Stimulated activated CD8-positive, alpha-beta memory T cell treated with anti-CD3 and anti-CD28 coated beads, Interleukin-4, amount 100 ng/mL, for 4 hours (primary cell): ENCODE results near the gene DBNL.

ENCODE experiments used
- DNase-seq, 2 donors: peaks; one replicate each; pipeline ENCODE4 v3.0.0-alpha.2; 2020; ENCODE audit warnings: low read depth in 2 of 2, low spot score in 1 of 2

Gene DBNL

DNA sequence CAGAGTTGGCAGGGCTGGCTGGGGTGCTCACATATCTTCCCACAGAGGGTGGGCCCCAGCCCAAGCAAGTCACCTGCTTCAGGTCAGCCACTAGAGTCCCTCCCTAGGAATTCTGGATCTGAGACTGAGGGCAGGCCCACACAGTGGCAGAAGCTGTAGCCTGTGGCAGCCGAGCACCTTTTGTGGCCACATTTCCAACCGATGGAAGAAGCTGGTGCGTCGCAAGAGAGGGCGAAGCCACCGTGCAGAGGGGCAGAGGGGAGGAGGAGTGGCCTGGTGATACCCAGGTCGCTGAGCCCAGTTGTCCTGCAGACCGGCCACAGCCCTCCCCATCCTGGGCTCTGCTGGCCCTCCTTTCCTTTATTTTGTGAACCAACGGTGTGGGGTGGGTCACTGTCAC, 32.6 kb downstream of the DBNL start:
- no peak for DNase-seq

- no peak for DNase-seq
Measured at GRCh38 chr7:44077681-44078091, 33.2 kb downstream of the DBNL start.

DNA sequence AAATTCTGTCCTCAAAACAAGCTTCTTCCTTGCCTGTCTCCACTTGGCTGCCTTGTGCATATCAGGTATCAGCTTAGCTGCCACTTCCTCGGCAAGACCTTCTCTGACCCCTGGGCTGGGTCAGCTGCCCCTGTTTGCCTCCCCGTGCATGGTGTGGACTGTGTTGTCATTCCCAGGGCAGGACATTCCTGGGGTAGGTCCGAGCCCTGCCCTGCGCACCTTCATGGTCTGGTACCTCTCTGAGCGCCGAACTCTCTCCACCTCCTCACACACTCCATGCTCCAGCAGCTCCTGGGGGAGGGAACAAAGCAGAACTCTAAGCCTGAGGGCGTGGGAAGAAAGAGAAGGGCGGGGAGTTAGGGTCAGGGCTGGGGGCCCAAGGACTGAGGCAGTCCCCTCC, 34.0 kb downstream of the DBNL start:
- DNase-seq = no peak

DNA sequence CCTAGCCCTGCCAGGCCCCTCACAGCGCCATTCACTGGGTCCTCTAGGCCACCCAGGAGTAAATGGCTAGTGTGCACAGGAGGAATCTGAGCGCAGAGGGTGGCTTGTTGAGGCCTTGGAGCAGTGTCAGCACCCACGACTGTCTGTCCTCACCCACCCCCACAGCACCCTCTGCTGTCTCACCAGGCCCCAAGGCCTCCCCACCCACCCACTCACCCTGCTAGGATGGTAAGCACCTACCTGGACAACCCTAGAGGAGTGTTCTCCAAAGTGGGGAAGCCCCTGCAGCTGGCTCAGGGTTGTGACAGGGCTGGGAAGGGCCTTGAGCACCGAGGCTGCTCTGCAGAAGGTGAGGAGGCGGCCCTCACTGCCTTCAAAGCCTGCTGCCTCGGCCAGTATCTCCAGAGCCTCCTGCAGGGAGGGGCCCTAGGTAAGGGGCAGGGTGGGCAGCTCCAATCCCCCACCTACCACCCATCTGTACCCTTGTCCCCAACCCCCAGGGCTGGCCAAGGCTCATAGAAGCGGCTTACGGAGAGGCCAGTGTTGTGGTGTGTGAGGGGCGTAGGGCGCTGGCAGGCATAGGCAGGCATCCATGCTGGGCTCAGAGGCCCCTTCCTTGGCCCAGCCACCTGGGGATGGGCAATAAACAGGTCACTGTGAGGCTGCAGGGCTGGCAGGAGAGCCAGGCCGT, 35.0 kb downstream of the DBNL start:
- peak in 1 of 2 donors; percentile 15 for DNase-seq

DNA sequence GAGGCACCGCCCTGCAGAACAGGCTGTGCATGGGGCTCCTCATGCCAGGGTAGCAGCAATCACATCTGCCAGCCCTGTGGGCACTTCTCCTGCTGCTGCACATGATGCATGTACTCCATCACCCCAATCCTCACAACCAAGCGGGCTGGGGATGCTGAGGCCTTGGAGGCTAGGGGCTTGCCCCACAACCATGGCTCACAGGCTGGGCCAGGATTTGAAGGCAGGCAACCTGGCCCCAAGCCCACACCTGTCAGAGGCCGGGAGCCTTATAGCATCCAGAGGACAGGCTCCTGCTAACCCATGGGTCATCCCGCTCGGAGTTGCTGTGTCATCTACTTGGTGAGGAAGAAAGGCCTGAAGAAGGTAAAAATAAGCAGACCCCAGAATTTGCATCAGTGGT, 35.6 kb downstream of the DBNL start:
- DNase-seq = no peak

DNA sequence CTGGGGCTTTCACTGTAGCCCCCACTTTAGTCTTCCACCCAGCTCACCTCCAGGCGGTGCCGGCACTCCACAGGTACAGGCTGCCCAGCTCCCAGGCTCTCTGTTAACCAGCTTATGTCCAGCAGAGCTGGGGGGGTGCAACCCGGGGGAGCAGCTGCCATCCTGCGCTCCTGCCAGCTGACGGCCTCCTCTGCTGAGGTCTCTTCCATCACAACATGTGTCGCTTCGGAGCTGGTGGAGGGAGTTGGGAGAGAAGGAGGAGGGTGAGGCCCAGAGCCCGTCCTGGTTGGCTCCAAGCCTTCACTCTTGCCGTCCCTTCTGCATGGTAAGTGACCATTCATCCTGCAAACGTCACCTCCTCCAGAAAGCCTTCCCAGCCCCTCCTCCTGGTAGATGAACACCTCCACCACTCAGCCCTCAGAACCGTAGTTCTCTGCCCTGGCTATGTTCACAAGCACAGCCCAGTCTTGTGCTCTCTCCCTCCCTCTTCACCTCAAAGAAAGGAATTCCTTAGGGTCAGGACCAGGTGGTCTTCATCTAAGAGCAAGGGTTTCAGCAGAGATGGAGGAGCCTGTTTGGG, 36.3 kb downstream of the DBNL start:
- DNase-seq = no peak

GRCh38 chr7:44081266-44081748, 36.8 kb downstream of the DBNL start:
- no peak for DNase-seq

GRCh38 chr7:44082541-44083207, 38.2 kb downstream of the DBNL start:
- peak; percentile 88 to 98 for DNase-seq

GRCh38 chr7:44083796-44084195, 39.3 kb downstream of the DBNL start:
- DNase-seq = no peak

- DNase-seq = no peak
Measured at GRCh38 chr7:44084701-44085100, 40.2 kb downstream of the DBNL start.

GRCh38 chr7:44085546-44085945, 41.0 kb downstream of the DBNL start:
- no peak for DNase-seq

GRCh38 chr7:44086627-44087026, 42.1 kb downstream of the DBNL start:
- DNase-seq = no peak

DNA sequence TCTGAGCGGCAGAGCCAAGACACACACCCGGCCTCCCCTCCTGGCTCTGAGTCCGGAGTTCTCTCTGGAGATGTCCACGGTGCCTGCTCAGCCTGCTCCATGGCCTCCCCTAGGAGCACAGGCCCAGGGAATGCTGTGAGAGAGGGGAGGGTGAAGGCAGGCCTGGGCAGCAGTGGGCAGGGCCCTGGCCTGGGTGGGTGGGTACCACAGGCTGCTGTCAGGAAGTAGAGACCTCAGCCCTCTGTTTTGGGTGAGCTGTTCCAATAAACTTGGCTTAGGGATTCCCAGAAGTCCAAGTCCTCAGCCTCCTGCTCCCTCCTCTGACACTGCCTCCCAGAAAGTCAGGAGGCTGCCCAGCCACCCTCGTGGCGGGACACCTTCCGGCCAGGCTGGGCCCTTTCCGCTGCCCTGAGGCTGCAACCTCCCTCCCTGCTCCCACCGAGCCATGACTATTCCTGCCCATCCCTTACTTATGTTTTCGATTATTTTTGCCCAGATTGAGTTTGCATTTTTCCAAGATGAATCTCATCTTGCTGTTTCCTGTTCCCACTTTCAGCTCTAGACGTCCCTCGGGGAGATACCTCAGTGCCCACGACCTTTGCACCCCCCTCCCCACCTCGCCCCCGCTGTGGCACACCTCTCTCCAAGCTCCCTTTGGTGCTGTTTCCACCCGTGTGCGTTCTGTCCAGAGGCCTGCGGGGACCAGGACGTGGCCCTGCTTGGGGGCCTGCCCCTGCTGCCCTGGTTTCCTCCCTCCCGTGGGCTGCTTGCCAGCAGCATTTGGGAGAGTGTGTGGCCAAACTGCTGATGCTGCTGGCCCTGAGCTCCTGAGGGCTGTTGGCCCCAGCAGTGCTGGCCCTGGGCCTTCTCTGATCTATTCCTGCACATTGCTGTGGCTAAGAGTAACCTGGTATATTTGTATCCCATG, 43.7 kb downstream of the DBNL start:
- DNase-seq = no peak

DNA sequence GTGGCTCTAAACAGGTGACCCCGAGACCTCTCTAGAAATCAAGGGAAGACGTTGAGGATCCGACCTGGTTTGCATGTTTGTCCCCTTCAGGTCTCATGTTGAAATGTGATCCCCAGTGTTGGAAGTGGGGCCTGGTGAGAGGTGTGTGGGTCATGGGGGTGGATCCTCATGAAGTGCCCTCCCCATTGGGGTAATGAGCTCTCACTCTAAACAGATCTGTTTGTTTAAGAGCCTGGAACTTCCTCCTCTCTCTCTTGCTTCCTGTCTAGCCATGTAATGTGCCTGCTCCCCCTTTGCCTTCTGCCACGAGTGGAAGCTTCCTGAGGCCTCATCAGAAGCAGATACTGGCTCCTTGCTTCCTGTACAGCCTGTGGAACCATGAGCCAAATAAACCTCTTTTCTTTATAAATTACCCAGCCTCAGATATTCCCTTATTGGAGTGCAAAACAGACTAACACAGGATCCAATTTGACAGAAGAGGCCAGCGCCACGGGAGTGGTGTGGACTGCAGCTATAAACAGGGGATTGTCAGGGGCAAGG, 48.7 kb downstream of the DBNL start:
- no peak for DNase-seq

- no peak for DNase-seq
Measured at GRCh38 chr7:44094365-44094764, 49.9 kb downstream of the DBNL start.

GRCh38 chr7:44094883-44095592, 50.5 kb downstream of the DBNL start:
- DNase-seq = no peak

DNA sequence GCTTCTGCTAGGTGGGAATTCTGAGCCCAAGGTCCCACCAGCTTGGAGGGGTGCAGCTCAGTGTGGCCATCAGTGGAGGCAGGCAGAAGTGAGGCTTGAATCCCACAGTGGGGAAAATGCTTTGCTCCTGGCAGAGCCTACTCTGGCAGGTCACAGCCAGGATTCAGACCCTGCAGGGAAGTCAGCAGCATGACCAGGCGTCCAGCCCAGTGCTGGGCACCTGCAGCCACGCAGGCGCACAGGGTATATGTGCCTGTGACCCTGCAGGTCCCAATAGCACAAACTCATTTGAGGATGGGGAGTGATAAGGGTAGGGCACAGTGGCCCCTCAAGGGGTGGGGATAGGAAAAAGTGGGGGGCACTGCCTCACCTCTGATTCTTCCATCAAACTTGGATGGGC, 51.3 kb downstream of the DBNL start:
- DNase-seq = no peak

DNA sequence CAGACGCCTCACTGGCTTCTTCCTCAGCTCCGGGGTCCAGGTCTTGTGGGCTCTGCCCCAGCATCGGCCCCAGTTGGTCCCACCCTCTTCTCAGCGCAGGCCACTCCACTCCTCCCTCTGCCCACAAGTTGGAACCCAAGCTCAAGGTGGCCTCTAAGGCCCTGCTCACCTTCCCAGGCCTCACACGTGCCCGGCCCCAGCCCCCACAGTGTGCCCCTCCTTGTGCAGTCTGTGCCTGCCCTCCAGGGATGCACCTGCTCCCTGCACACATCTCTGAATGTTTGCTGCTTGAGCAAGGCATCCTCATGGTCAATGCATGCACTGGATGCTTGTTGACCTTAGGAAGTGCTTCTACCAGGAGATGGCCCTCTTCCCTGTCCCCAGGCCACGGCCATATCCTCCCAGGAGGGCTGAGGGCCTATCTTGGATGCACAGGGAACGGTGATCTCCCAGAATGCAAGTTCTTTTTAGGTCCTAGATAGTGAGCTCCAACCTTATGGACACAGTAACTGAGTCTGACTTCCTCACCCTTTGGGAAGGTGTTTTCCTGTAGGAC, 51.9 kb downstream of the DBNL start:
- no peak for DNase-seq

GRCh38 chr7:44097064-44097932, 52.8 kb downstream of the DBNL start:
- no peak for DNase-seq
